SK-N-SH treated with all-trans-retinoic acid at 6 μM for 48 hours (cell line): ENCODE results near the gene MYO15A.

Experiments used
- ATAC-seq: fragments of 200-7000 bp; cut with Tn5 transposase; 3 replicates; pipeline ENCODE4 v1.9.1; 2020; ENCODE audit warnings: mild to moderate bottlenecking, moderate library complexity
- ARNTL ChIP-seq: fragments of 450-650 bp; formaldehyde crosslinking; IDR thresholded peaks from 2 replicates; pipeline ENCODE4 v1.5.0; 2020; ENCODE audit warnings: low read depth, mild to moderate bottlenecking, moderate library complexity, borderline replicate concordance
- BACH2 ChIP-seq: fragments of 250-450 bp; sonication (Bioruptor Pico); IDR thresholded peaks from 2 replicates; pipeline ENCODE4 v1.9.0; 2021; ENCODE audit warnings: mild to moderate bottlenecking, borderline replicate concordance
- CREB5 ChIP-seq: fragments of 250-450 bp; sonication (Bioruptor Pico); IDR thresholded peaks from 2 replicates; pipeline ENCODE4 v1.5.1; 2020; ENCODE audit warnings: low read depth, mild to moderate bottlenecking, moderate library complexity
- CSDC2 ChIP-seq: fragments of 250-450 bp; sonication (Bioruptor Pico); IDR thresholded peaks from 2 replicates; pipeline ENCODE4 v1.5.0; 2020; ENCODE audit warnings: mild to moderate bottlenecking, moderate library complexity
- ESRRG ChIP-seq: fragments of 250-450 bp; sonication (Bioruptor Pico); IDR thresholded peaks from 2 replicates; pipeline ENCODE4 v1.6.1; 2021; ENCODE audit warnings: mild to moderate bottlenecking
- GLIS3 ChIP-seq: fragments of 250-450 bp; sonication (Bioruptor Pico); IDR thresholded peaks from 2 replicates; pipeline ENCODE4 v1.5.0; 2020; ENCODE audit warnings: mild to moderate bottlenecking, moderate library complexity
- ISL1 ChIP-seq: fragments of 250-450 bp; sonication (Bioruptor Pico); IDR thresholded peaks from 2 replicates; pipeline ENCODE4 v2.1.2; 2022; ENCODE audit warnings: mild to moderate bottlenecking, moderate library complexity
- OSR1 ChIP-seq: fragments of 250-450 bp; sonication (Bioruptor Pico); IDR thresholded peaks from 2 replicates; pipeline ENCODE4 v1.8.0; 2022; ENCODE audit warnings: moderate library complexity, mild to moderate bottlenecking, inconsistent platforms
- RARB ChIP-seq: fragments of 250-450 bp; sonication (Bioruptor Pico); IDR thresholded peaks from 2 replicates; pipeline ENCODE4 v1.8.0; 2021; ENCODE audit warnings: mild to moderate bottlenecking, moderate library complexity
- SNAI2 ChIP-seq: fragments of 250-450 bp; sonication (Bioruptor Pico); IDR thresholded peaks from 2 replicates; pipeline ENCODE4 v1.5.0; 2020; ENCODE audit warnings: mild to moderate bottlenecking, moderate library complexity
- TCF4 ChIP-seq: fragments of 250-450 bp; sonication (Bioruptor Pico); IDR thresholded peaks from 2 replicates; pipeline ENCODE4 v1.8.0; 2021; ENCODE audit warnings: mild to moderate bottlenecking, moderate library complexity, borderline replicate concordance
- TOX ChIP-seq: fragments of 250-450 bp; sonication (Bioruptor Pico); IDR thresholded peaks from 2 replicates; pipeline ENCODE4 v1.8.0; 2021; ENCODE audit warnings: mild to moderate bottlenecking, moderate library complexity, borderline replicate concordance
- TSHZ2 ChIP-seq: fragments of 250-450 bp; sonication (Bioruptor Pico); IDR thresholded peaks from 2 replicates; pipeline ENCODE4 v1.5.0; 2020; ENCODE audit warnings: mild to moderate bottlenecking, moderate library complexity
- ZC3H10 ChIP-seq: fragments of 250-450 bp; sonication (Bioruptor Pico); IDR thresholded peaks from 2 replicates; pipeline ENCODE4 v1.5.1; 2021; ENCODE audit warnings: mild to moderate bottlenecking, moderate library complexity
- ZFP3 ChIP-seq: fragments of 250-450 bp; sonication (Bioruptor Pico); IDR thresholded peaks from 2 replicates; pipeline ENCODE4 v1.5.0; 2020; ENCODE audit warnings: mild to moderate bottlenecking, moderate library complexity
- ZFP30 ChIP-seq: fragments of 450-650 bp; formaldehyde crosslinking; IDR thresholded peaks from 2 replicates; pipeline ENCODE4 v1.5.0; 2022; ENCODE audit warnings: mild to moderate bottlenecking, moderate library complexity
- ZNF565 ChIP-seq: fragments of 450-650 bp; formaldehyde crosslinking; conservative IDR thresholded peaks from 2 replicates; pipeline ENCODE4 v1.5.0; 2020; ENCODE audit warnings: low read depth, mild to moderate bottlenecking, moderate library complexity
- ZNF70 ChIP-seq: fragments of 450-650 bp; formaldehyde crosslinking; IDR thresholded peaks from 2 replicates; pipeline ENCODE4 v1.5.0; 2020; ENCODE audit warnings: mild to moderate bottlenecking, moderate library complexity
- TF ChIP-seq, protein P1 (sequence below): fragments of 250-450 bp; sonication (Bioruptor Pico); IDR thresholded peaks from 2 replicates; pipeline ENCODE4 v1.8.0; 2020; ENCODE audit warnings: mild to moderate bottlenecking, moderate library complexity, borderline replicate concordance
- TF ChIP-seq, protein P2 (sequence below): fragments of 250-450 bp; sonication (Bioruptor Pico); IDR thresholded peaks from 2 replicates; pipeline ENCODE4 v1.5.1; 2021; ENCODE audit warnings: mild to moderate bottlenecking, moderate library complexity
- TF ChIP-seq, protein P3 (sequence below): fragments of 250-450 bp; sonication (Bioruptor Pico); IDR thresholded peaks from 2 replicates; pipeline ENCODE4 v1.8.0; 2021; ENCODE audit warnings: low read depth, mild to moderate bottlenecking, moderate library complexity, borderline replicate concordance

The MYO15A gene

GRCh38 chr17:18089613-18090012, 18.9 kb upstream of the MYO15A start:
- TF ChIP-seq ZFP3 (no peak), SNAI2 (CRISPR knock-in tag) (no peak), OSR1 (CRISPR knock-in tag) (no peak), RARB (no peak), TCF4 (CRISPR knock-in tag) (no peak), TOX (no peak), CREB5 (no peak), ZFP30 (CRISPR knock-in tag) (no peak), ISL1 (CRISPR knock-in tag) (no peak), GLIS3 (no peak)
- TF ChIP-seq, protein P1, sequence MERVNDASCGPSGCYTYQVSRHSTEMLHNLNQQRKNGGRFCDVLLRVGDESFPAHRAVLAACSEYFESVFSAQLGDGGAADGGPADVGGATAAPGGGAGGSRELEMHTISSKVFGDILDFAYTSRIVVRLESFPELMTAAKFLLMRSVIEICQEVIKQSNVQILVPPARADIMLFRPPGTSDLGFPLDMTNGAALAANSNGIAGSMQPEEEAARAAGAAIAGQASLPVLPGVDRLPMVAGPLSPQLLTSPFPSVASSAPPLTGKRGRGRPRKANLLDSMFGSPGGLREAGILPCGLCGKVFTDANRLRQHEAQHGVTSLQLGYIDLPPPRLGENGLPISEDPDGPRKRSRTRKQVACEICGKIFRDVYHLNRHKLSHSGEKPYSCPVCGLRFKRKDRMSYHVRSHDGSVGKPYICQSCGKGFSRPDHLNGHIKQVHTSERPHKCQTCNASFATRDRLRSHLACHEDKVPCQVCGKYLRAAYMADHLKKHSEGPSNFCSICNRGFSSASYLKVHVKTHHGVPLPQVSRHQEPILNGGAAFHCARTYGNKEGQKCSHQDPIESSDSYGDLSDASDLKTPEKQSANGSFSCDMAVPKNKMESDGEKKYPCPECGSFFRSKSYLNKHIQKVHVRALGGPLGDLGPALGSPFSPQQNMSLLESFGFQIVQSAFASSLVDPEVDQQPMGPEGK = no peak
- TF ChIP-seq, protein P2, sequence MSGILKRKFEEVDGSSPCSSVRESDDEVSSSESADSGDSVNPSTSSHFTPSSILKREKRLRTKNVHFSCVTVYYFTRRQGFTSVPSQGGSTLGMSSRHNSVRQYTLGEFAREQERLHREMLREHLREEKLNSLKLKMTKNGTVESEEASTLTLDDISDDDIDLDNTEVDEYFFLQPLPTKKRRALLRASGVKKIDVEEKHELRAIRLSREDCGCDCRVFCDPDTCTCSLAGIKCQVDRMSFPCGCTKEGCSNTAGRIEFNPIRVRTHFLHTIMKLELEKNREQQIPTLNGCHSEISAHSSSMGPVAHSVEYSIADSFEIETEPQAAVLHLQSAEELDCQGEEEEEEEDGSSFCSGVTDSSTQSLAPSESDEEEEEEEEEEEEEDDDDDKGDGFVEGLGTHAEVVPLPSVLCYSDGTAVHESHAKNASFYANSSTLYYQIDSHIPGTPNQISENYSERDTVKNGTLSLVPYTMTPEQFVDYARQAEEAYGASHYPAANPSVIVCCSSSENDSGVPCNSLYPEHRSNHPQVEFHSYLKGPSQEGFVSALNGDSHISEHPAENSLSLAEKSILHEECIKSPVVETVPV (CRISPR knock-in tag) = no peak
- ATAC-seq = no peak

DNA sequence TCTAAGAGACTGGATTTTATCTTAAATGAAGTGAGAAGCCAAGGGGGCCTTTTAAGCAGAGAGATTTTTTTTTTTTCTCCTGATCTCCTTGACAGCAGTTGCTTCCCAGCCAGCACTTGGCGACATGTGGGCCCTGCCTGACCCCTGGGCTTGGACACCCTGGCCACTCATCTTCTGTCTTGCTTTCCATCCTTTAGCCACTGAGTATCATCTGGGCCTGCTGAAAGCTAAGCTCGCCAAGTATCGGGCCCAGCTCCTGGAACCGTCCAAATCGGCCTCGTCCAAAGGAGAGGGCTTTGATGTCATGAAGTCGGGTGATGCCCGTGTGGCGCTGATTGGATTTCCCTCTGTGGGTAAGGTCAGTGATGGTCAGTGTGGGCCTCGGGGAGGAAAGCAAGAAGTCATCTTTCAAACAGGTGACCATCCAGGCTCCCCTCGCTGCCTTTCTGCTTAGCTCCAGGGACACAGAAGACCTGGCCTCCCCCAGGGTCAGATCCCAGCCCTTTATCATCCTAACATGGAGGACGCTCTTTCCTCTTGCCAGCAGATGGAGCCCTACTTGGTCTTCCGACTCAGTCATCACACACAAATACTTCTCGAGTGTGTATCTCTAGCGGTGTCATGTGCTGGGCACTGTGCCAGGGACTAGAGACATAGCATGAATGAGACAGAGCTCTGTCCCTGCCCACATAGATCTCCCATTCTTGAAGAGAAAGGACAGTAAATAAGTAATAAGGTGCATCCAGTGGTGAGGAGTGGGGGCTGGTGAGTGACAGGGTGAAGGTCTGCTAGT, 14.7 kb upstream of the MYO15A start:
- peak; percentile 79 for ATAC-seq
- TF ChIP-seq, protein P1 = no peak
- TF ChIP-seq ARNTL (no peak), ZFP3 (no peak), CREB5 (no peak), SNAI2 (CRISPR knock-in tag) (no peak)

DNA sequence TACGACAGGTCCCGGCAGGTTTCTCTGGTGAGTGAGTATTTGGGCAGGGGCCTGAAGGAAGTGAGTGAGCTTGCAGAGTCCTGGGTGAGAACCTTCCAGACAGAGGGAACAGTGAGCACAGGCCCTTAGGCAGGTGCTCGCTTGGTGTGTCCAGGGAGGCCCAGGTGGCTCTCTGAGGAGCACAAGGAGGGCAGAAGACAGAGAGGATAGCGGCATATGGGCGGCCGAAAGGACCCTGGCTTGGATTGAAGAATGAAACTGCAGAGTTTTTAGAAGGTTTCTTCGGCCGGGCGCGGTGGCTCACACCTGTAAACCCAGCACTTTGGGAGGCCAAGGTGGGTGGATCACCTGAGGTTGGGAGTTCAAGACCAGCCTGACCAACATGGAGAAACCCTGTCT, 14.1 kb upstream of the MYO15A start:
- no peak for TF ChIP-seq ARNTL
- TF ChIP-seq ISL1 (CRISPR knock-in tag) = no peak
- TF ChIP-seq ZC3H10 (CRISPR knock-in tag) = no peak
- no peak for TF ChIP-seq OSR1 (CRISPR knock-in tag)
- TF ChIP-seq ZFP3 = no peak
- TF ChIP-seq, protein P1 = no peak
- no peak for TF ChIP-seq CSDC2 (CRISPR knock-in tag)
- TF ChIP-seq CREB5 = no peak
- TF ChIP-seq TSHZ2 (CRISPR knock-in tag) = no peak
- no peak for TF ChIP-seq RARB
- TF ChIP-seq ZNF565 (CRISPR knock-in tag) = no peak
- no peak for TF ChIP-seq ZFP30 (CRISPR knock-in tag)
- TF ChIP-seq BACH2 = no peak
- TF ChIP-seq TOX = no peak
- no peak for TF ChIP-seq ZNF70 (CRISPR knock-in tag)
- TF ChIP-seq, protein P3, sequence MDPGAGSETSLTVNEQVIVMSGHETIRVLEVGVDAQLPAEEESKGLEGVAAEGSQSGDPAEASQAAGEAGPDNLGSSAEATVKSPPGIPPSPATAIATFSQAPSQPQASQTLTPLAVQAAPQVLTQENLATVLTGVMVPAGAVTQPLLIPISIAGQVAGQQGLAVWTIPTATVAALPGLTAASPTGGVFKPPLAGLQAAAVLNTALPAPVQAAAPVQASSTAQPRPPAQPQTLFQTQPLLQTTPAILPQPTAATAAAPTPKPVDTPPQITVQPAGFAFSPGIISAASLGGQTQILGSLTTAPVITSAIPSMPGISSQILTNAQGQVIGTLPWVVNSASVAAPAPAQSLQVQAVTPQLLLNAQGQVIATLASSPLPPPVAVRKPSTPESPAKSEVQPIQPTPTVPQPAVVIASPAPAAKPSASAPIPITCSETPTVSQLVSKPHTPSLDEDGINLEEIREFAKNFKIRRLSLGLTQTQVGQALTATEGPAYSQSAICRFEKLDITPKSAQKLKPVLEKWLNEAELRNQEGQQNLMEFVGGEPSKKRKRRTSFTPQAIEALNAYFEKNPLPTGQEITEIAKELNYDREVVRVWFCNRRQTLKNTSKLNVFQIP = no peak
- TF ChIP-seq ESRRG (CRISPR knock-in tag) = no peak
- no peak for ATAC-seq
